HCT116 (cell line): ENCODE measurements around the gene CHRNB1. TPM values are rescaled to one million over a fixed set of nuclear protein-coding genes. Genes with fewer than 3 reads are reported as not detected.
A peak's percentile ranks its signal among the peaks of the same experiment; 100 is the strongest.

Source experiments
- ATAC-seq: fragments of 200-7000 bp; cut with Tn5 transposase; 2 replicates; pipeline ENCODE4 v1.9.1; 2020; ENCODE audit warnings: mild to moderate bottlenecking, moderate library complexity
- BruUV-seq: library from RNA; stranded (reverse); fragments of 400-500 nt; replicated peaks from 2 replicates; lab custom pipeline; 2021; lab: Mats Ljungman, UMichigan
- CTCF ChIA-PET: fragments of 300-600 bp; sonication (Branson Sonifier 250); formaldehyde crosslinking; loops from one replicate; lab custom pipeline; 2021; ENCODE audit warnings: antibody characterized with exemption; lab: Charles Lee
- POLR2A ChIA-PET: fragments of 300-600, 350-600 bp; sonication (Branson Sonifier 250); formaldehyde crosslinking; loops from one replicate; lab custom pipeline; 2021; ENCODE audit warnings: antibody characterized with exemption; lab: Charles Lee
- RAD21 ChIA-PET, 2 experiments: fragments of 300-600 bp; sonication (Branson Sonifier 250); formaldehyde crosslinking; loops; one replicate each; lab custom pipeline; 2023; ENCODE audit warnings: low total read pairs in 2 of 2; ENCODE audit not compliant: uncharacterized antibody in 2 of 2, unreplicated experiment in 2 of 2, low non-redundant PET in 1 of 2; lab: Charles Lee
- DNase-seq: peaks from one replicate; pipeline ENCODE4 v3.0.0-alpha.2; 2010; ENCODE audit warnings: low read depth, low spot score
- H2AFZ ChIP-seq: fragments of 200-600 bp; shearing (Covaris generic), sonication (generic); 2 replicates; pipeline ENCODE4 v1.6.1; 2017; ENCODE audit warnings: low read depth, mixed run types, mixed read lengths, antibody characterized with exemption, low read length; ENCODE audit not compliant: poor library complexity, severe bottlenecking
- H3K27ac ChIP-seq: 2 replicates; pipeline ENCODE4 v1.5.1; 2012; ENCODE audit warnings: low read depth, low read length
- H3K27me3 ChIP-seq: fragments of 200-600 bp; sonication (generic); 2 replicates; pipeline ENCODE4 v1.6.1; 2016; ENCODE audit warnings: mixed run types, low read length, mixed read lengths; ENCODE audit not compliant: insufficient read depth
- H3K36me3 ChIP-seq, 2 experiments: fragments of 200-500 bp in 1 of 2; fragments of 200-600 bp in 1 of 2; sonication (Bioruptor generic) in 1 of 2; sonication (generic) in 1 of 2; 2 replicates each; pipeline versions ENCODE4 v1.5.1 to v1.6.1; 2014 to 2016; ENCODE audit warnings: low read length in 2 of 2, inconsistent platforms in 1 of 2, mixed read lengths in 1 of 2, mixed run types in 1 of 2; ENCODE audit not compliant: insufficient read depth in 2 of 2, control insufficient read depth in 1 of 2
- H3K4me1 ChIP-seq, 2 experiments: fragments of 200-600 bp in 1 of 2; sonication (generic) in 1 of 2; 2 replicates each; pipeline versions ENCODE4 v1.5.1 to v1.6.1; 2012 to 2017; ENCODE audit warnings: low read length in 2 of 2, inconsistent platforms in 1 of 2, mild to moderate bottlenecking in 1 of 2, mixed read lengths in 1 of 2, mixed run types in 1 of 2, moderate library complexity in 1 of 2; ENCODE audit not compliant: insufficient read depth in 2 of 2, control insufficient read depth in 1 of 2
- H3K4me2 ChIP-seq: fragments of 200-600 bp; sonication (generic); 2 replicates; pipeline ENCODE4 v1.6.1; 2017; ENCODE audit warnings: mixed run types, low read length, mixed read lengths
- H3K4me3 ChIP-seq, 2 experiments: fragments of 200-600 bp in 1 of 2; sonication (generic) in 1 of 2; replicated peaks in 1 of 2; 2 replicates each; pipeline ENCODE4 v1.5.1; 2011 to 2016; ENCODE audit warnings: low read length in 2 of 2, control low read depth in 1 of 2, low read depth in 1 of 2, mild to moderate bottlenecking in 1 of 2, mixed read lengths in 1 of 2, mixed run types in 1 of 2
- H3K79me2 ChIP-seq: fragments of 200-600 bp; sonication (generic); 2 replicates; pipeline ENCODE4 v1.6.1; 2017; ENCODE audit warnings: mild to moderate bottlenecking, mixed run types, low read length, moderate library complexity, mixed read lengths; ENCODE audit not compliant: insufficient read depth
- H3K9ac ChIP-seq: fragments of 200-600 bp; sonication (generic); 2 replicates; pipeline ENCODE4 v1.6.1; 2016; ENCODE audit warnings: low read length, mixed read lengths
- H3K9me2 ChIP-seq: fragments of 200-600 bp; sonication (generic), shearing (Covaris generic); 2 replicates; pipeline ENCODE4 v1.6.1; 2017; ENCODE audit warnings: mixed run types, mild to moderate bottlenecking, moderate library complexity; ENCODE audit not compliant: insufficient read depth
- H3K9me3 ChIP-seq, 2 experiments: fragments of 200-500 bp in 1 of 2; fragments of 200-600 bp in 1 of 2; sonication (Bioruptor generic) in 1 of 2; sonication (generic) in 1 of 2; 2 replicates each; pipeline ENCODE4 v1.6.1; 2014 to 2017; ENCODE audit warnings: low read length in 2 of 2, mixed read lengths in 2 of 2, inconsistent platforms in 1 of 2, low read depth in 1 of 2, mild to moderate bottlenecking in 1 of 2, mixed run types in 1 of 2, moderate library complexity in 1 of 2; ENCODE audit not compliant: control insufficient read depth in 1 of 2, insufficient read depth in 1 of 2
- H4K20me1 ChIP-seq: fragments of 200-600 bp; sonication (generic), shearing (Covaris generic); 2 replicates; pipeline ENCODE4 v1.6.1; 2017; ENCODE audit warnings: mixed run types, mild to moderate bottlenecking, moderate library complexity; ENCODE audit not compliant: insufficient read depth
- ELF1 ChIP-seq: IDR thresholded peaks from 2 replicates; pipeline ENCODE4 v1.6.1; 2012; ENCODE audit warnings: low read depth, borderline replicate concordance
- EZH2phosphoT487 ChIP-seq: fragments of 200-600 bp; IDR thresholded peaks from 2 replicates; pipeline ENCODE4 v1.6.1; 2018; ENCODE audit warnings: antibody characterized with exemption, borderline replicate concordance
- JUND ChIP-seq: IDR thresholded peaks from 2 replicates; pipeline ENCODE4 v1.6.1; 2012
- SP1 ChIP-seq: IDR thresholded peaks from 2 replicates; pipeline ENCODE4 v1.6.1; 2012; ENCODE audit warnings: low read depth
- YY1 ChIP-seq: IDR thresholded peaks from 2 replicates; pipeline ENCODE4 v1.6.1; 2011; ENCODE audit warnings: low read length, low read depth, moderate library complexity, mild to moderate bottlenecking; ENCODE audit not compliant: insufficient replicate concordance; ENCODE audit errors: extremely low read depth
- ZFX ChIP-seq: fragments of 450-650 bp; IDR thresholded peaks from 2 replicates; pipeline ENCODE4 v1.6.1; 2017
- ZNF274 ChIP-seq: fragments of 200-500 bp; sonication (Bioruptor generic); IDR thresholded peaks from 2 replicates; pipeline ENCODE4 v1.6.1; 2014; ENCODE audit warnings: mild to moderate bottlenecking, low read depth, low read length, inconsistent platforms
- intact Hi-C: fragments of 100-400 bp; cut with micrococcal nuclease; formaldehyde crosslinking; loops from 2 replicates; pipeline ENCODE4 v1.10.0; 2022
- total RNA-seq: library from RNA; stranded (reverse); gene quantifications from one replicate; pipeline ENCODE4 v1.2.1, GENCODE V29; 2021; ENCODE audit not compliant: unreplicated experiment
- TF ChIP-seq, protein P1 (sequence below), 3 experiments: fragments of 200-600 bp in 1 of 3; sonication (generic) in 1 of 3; IDR thresholded peaks in 2 of 3; conservative IDR thresholded peaks in 1 of 3; 2 replicates each; pipeline ENCODE4 v1.5.1; 2012 to 2017; ENCODE audit warnings: low read depth in 2 of 3, low read length in 2 of 3, antibody characterized with exemption in 1 of 3, borderline replicate concordance in 1 of 3, control low read depth in 1 of 3, mild to moderate bottlenecking in 1 of 3, mixed read lengths in 1 of 3, mixed run types in 1 of 3, moderate library complexity in 1 of 3; ENCODE audit not compliant: insufficient read depth in 1 of 3

The CHRNB1 gene
- total RNA-seq, 1 experiment from 2014 or later = 10.4 TPM

- Histone ChIP-seq H3K4me3 (no peak overlapping the region), H3K27ac (no peak overlapping the region), H3K9me2 (no peaks in the 10 kb centered on the region), H3K9ac (no peak overlapping the region), H3K4me1 (peaks cover 20 to 39% of the 10 kb centered on the region in 2 experiments), H3K9me3 (no peaks in the 10 kb centered on the region), H3K4me2 (no peak overlapping the region), H3K36me3 (peaks cover 3 to 5% of the 10 kb centered on the region in 2 experiments; a peak in 2 of 4 replicates), H3K27me3 (no peaks in the 10 kb centered on the region), H3K79me2 (0 out of 2 replicates have a peak, but pooled peaks cover 7% of the 10 kb centered on the region), H4K20me1 (no peaks in the 10 kb centered on the region), H2AFZ (no peak overlapping the region)
- intact Hi-C loops = no loop called here
- POLR2A ChIA-PET = interaction anchor here (1.6 kb wide), 1 partner anchor 39 kb away, joined by 3 read pairs; the partner anchor contains the start of gene TMEM102
- BruUV-seq = TSS peak; percentile 66
- CTCF ChIA-PET = no interaction called here
- TF ChIP-seq ELF1 (no peak), SP1 (no peak), JUND (no peak), ZNF274 (no peak), YY1 (no peak), ZFX (no peak), EZH2phosphoT487 (no peak)
- TF ChIP-seq, protein P1, sequence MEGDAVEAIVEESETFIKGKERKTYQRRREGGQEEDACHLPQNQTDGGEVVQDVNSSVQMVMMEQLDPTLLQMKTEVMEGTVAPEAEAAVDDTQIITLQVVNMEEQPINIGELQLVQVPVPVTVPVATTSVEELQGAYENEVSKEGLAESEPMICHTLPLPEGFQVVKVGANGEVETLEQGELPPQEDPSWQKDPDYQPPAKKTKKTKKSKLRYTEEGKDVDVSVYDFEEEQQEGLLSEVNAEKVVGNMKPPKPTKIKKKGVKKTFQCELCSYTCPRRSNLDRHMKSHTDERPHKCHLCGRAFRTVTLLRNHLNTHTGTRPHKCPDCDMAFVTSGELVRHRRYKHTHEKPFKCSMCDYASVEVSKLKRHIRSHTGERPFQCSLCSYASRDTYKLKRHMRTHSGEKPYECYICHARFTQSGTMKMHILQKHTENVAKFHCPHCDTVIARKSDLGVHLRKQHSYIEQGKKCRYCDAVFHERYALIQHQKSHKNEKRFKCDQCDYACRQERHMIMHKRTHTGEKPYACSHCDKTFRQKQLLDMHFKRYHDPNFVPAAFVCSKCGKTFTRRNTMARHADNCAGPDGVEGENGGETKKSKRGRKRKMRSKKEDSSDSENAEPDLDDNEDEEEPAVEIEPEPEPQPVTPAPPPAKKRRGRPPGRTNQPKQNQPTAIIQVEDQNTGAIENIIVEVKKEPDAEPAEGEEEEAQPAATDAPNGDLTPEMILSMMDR (IDR thresholded peaks at IDR 0.05 in 2 of 3, conservative IDR thresholded peaks at IDR 0.05 in 1 of 3; ENCODE audit: borderline replicate concordance in 1 of 3, insufficient read depth in 1 of 3, low read depth in 2 of 3, low read length in 2 of 3) = 0 out of 6 replicates have a peak, but pooled peaks of 1 of the 3 experiments have one; percentile 11
- DNase-seq (no peak), ATAC-seq (no peak)
- RAD21 ChIA-PET = no interaction called here
Observed at GRCh38 chr17:7396147-7396546, 48.7 kb upstream of the CHRNB1 start.
